PC-3 (cell line): ENCODE data around the gene NTNG1.

Source experiments
- CTCF ChIP-seq: fragments of 300-600 bp; sonication (generic); conservative IDR thresholded peaks from 2 replicates; pipeline ENCODE4 v1.5.1; 2017; ENCODE audit warnings: antibody characterized with exemption, low read depth, mild to moderate bottlenecking, low read length
- EZH2phosphoT487 ChIP-seq: fragments of 300-600 bp; sonication (generic); IDR thresholded peaks from 2 replicates; pipeline ENCODE4 v1.6.1; 2018; ENCODE audit warnings: mild to moderate bottlenecking, antibody characterized with exemption, low read length, borderline replicate concordance

DNA sequence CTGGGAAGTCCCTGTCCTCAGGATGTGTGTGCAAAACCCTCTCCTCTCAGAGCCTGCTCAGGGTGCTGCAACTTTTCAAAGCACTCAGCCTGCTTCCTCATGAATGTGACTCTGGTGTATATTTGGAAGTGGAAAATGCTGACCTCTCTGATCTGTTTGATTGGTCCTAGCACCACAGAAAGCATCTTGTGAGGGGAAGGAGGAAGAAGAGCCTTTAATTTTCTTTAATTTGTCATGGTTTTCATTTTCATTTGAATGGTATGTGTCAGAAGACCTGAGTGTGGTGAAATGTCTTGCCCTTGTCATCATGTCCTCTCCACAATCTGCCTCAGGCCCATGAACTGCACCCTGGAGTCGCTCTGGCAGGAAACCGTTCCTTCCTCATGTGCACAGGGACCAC, 383.5 kb downstream of the NTNG1 start:
- TF ChIP-seq CTCF (no peak), EZH2phosphoT487 (no peak)
